SIG-M5 (cell line): ENCODE results near the gene STK10.
A peak's percentile ranks its signal among the peaks of the same experiment; 100 is the strongest.
"Not testable (repeated sequence)": the region's sequence is repeated elsewhere in the genome, so short reads cannot be mapped to it uniquely, and the experiment has no call there.

Experiments
- DNase-seq: peaks from one replicate; lab custom pipeline; 2025; lab: John Stamatoyannopoulos, UW

STK10 gene

DNA sequence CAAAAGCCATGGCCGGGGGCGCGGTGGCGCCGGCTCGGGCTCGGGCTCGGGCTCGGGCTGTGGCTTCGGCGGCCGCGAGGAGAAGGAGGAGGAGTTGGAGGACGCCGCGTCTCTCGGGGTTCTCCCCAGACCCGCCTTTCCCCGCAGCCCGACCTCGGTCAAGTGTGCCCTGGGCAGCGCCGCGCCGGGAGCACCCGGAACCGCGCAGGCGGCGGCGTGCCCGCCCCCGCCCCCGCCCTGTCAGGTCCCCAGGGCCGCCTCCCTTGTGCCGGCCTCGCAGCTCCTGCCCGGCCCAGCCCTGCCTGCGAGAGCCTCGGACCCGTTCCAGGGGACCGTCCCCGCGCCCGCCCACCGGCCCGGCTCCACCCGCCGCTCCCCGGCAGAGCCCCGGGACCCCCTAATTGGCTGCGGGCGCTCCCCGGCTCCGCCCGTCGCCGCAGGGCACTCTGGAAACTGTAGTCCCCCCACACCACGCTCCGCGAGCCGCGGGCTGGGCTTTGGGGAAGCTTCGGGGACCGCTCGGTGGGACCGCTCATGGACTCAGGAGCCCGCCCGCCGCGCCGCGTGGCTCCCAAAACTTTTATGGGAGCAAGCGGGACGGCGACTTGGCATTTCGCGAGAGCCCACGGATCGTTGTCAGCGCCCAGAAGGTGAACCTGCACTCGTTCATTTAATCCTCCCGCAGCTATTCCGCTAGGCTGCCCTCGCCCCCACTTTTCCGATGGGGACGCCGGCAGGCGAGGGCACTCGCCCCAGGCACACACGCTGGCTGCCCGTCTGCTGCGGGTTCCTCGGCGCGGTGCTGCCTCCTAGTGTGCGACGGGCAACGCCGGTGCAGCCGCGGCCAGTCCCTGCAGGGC, at the start of gene STK10:
Gene STK10, minus strand, starts transcription at position 192 of the 860 bp plus-strand sequence. Its CDS starts 182 bp downstream, at position 10.
- peak; percentile 67 for DNase-seq

DNA sequence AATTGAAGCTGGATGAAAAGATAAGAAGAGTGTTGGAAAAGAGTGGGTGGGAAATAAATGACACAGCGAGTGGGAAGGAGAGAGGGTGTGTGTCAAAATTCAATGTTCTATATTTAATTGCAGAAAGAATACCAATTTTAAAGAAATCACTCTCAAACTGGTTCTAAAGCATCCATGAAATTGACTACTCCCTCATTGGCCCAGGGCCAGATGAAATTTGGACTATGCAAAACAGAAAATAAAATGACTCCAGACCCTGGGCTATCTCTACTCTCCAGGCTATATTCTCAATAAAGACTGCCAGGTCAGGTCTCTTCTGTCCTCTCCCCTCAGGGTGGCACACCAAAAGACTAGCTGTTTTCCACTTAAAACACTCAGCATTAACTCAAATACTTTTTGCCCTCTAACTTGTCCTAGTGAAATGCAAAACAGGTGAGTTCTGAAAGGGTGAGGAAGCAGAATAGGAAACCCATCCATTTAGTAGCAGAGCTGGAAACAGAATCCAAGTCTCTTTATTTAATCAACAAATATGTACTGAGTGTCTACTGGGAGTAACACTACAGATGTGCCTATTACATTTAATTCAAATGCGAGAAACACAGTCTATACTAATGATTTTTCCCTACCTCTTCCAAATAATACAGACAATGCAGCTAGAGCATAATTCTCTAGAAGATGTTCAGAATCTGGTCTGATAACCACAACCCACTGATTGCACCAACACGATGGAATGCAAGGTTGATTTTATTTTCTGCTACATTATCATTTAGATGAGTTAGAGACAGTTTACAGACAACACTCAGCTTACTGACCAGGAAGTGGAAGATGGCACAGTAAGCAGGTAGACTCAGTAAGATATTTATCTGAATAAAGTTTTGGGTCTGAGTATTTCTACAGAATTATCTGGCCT, 48.1 kb upstream of the STK10 start:
- no peak for DNase-seq

DNA sequence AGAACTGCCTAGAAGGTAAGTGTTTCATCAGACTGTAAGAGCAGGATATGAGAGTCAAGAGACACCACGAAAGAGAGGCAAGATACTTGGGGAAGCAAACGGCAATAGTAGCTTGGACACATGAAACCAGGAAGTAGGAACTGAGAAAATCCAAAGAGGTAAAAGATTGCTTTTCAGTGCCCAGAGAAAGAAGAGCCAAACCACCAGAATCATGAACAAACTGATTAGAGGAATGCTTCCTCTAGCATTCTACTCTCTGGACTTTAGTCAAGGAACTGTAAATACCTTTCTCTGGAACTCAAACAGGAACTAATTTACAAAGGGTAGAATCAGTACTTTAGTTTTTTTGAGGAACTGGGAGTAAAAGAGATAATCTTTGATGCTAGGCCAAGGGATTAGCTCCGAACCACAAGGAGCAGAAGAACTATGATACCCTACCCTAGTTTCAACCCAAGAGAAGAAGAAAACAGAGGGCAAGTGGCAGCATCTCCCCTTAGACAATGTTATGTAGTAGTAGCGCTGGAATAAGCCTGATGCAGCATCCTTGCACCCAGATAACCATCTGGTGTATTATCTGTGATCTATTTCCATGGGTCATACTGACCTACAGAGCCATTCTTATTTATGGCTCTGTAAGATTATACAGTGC, 47.2 kb upstream of the STK10 start:
- no peak for DNase-seq

DNA sequence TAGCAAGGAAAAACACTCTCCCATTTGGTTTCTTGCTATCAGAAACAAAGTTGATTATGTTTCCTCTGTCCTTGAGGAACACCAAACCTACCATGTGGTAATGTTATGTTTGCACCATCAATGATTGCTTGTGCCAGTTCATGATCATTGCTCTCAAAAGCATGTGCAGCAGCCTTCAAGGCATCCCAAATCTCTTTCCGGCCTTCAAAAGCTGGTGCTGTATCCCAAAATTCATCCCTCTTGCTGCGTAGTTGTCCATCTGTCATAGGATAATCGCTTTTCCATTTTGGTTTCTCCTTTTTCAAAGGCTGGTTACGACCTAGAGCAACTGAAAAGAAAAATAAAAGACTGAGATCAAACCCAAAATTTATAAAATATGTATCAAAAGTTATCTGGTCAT, 46.0 kb upstream of the STK10 start:
- no peak for DNase-seq

DNA sequence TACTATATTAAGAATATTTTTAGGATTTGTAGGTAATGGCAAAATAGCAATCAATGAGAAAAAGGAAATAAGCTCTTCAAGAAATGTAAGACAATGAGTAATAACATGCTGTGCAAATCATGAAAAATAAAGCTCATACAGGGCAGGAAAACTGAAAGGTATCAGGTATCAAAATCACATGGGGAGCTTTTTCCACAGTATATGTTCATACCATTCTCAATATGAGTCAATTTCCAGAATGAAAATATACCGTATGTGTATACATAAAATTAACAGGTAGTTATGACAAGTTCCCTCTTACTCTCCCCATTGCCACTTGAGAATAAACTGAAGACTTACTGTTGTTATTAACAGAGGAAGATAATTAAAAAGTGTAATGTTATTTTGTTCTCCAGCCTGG, 41.9 kb upstream of the STK10 start:
- no peak for DNase-seq

DNA sequence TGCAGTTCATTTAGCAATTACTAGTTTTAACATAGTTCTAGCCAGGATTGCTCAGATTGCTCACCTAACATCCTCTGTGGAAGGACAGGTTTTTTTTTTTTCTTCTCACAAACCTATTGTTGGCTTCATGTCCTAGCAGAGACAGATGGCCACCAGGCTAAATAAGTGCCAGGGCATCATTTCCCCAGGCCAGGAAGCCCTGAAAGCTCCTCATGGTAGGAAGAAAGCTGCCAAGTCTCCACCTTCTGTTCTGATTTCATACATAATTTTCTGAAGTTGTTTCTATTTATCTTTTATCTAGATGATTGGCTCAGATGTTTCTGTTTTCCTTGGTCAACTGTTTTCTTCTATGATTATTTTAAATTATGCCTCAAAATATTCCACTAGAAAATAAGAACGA, 37.0 kb upstream of the STK10 start:
- no peak for DNase-seq

DNA sequence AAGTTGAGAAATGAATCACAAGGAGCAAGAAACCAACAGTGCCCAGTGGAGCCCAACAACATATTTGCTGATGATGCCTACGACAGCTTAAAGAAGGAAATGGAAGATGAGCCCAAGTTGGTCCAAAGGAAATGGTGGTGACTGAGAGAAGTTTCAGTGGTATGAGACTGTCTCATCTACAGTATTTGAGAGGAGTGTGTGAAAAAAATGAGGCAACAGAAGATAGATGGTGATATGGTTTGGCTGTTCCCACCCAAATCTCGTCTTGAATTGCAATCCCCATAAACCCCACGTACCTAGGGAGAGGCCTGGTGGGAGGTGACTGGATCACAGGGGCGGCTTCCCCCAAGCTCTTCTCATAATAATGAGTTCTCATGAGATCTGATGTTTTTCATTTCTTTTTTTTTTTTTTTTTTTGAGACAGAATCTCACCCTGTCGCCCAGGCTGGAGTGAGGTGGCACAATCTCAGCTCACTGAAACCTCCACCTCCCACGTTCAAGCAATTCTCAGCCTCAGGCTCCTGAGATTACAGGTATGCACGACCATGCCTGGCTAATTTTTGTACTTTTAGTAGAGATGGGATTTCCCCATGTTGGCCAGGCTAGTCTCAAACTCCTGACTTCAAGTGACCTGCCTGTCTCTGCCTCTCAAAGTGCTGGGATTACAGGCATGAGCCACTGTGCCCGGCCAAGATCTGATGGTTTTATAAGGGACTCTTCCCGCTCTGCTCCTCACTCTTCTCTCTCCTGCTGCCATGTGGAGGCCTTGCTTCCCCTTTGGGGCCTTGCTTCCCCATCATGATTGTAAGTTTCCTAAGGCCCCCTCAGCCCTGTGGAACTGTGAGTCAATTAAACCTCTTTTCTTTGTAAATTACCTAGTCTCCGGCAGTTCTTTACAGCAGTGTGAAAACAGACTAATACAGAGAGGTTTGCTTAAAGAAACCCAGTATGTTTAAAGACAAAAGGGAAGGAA, 36.2 kb upstream of the STK10 start:
- no peak for DNase-seq

DNA sequence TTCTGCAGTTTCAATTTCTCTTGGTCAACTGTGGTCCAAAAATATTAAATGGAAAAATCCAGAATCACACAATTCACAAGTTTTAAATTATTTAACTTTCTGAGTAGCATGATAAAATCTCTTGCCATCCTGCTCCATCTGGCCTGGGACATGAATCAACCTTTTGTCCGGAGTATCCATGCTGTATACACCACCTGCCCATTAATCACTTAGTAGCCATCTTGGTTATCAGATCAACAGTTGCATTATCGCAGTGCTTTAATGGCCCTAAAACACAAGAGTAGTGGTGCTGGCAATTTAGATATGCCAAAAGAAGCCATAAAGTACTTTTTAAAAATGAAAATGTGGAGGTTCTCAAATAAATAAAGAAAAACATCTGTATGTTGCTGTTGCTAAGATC, 31.3 kb upstream of the STK10 start:
- no peak for DNase-seq

DNA sequence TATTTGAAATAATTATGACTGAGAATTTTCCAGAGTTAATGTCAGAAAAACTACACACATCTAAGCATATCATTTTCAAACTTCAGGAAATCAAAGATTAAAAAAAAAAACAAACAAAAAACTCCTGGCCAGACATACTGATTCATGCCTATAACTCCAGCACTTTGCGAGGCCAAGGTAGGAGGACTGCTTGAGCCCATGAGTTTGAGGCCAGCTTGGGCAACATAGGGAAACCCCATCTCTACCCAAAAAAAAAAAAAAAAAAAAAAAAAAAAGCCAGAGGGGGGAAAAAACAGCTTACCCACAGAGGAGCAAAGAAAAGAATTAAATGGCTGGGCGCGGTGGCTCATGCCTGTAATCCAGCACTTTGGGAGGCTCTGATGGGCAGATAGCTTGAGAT, 28.3 kb upstream of the STK10 start:
- no peak for DNase-seq

DNA sequence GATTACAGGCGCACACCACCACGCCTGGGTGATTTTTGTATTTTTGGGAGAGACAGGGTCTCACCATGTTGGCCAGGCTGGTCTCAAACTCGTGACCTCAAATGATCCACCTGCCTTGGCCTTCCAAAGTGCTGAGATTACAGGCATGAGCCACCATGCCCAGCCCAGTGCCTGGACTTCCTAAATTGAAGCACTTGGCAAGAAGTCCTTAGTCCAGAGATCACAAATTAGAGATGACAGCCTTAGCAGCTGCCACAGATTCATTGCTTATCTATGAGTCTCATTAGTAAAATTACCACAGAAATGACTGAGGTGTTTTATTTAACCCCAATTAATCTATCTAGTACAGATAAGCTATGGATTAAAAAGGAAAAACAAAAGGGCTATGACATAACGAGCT, 25.1 kb upstream of the STK10 start:
- no peak for DNase-seq

DNA sequence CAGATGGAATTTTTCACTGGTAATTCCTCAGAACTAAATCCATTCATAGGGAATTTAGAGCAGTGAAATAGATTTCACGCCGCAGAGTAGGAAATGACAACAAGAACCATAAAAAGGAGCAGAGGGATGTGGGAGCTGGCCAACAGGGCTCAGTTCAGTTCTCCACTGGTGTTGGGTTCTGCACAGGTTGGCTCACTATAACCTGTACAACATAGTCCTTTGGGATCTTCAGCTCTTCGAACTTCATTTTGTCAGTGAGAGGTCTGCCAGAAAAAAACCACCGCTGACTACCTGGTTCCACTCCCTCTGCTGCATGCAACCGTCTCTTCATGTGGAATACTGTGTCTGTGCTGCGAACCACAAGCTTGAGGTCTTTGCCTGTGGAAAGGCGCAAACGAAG, 23.7 kb upstream of the STK10 start:
- no peak for DNase-seq

DNA sequence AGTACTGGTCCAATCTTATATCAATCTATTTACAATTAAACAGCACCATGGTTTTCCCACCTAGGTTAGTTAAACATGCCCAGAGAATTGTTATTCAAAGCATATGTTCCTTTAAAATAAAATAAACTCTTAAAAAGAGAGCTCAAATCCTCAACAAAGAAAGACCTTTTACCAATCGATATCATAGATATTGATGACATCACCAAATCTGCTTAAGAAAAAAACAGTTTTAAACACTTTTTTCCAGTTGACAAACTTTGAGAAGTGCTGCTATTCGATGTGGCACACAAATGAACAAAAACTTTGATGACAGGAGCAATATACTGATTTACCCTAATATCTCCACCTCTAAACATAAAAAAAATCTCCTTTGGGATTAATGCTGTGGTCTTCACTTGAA, 21.7 kb upstream of the STK10 start:
- no peak for DNase-seq

DNA sequence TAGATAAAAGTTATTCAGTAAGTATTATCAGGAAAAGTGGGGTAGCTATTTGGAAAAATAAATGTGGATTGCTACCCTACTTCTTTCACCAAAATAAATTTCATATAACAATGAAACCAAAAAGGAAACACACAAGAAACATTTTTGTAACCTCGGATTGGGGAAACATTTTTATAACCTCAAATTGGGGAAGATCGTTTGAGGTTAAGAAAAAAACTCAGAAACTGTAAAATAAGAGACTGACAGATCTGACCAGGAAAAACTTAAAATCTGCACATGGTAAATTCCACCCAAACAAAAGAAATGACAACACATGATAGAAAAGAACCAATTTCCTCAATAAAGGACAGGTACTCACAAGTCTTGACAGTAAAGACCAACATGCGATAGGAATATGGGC, 19.5 kb upstream of the STK10 start:
- DNase-seq: no peak

DNA sequence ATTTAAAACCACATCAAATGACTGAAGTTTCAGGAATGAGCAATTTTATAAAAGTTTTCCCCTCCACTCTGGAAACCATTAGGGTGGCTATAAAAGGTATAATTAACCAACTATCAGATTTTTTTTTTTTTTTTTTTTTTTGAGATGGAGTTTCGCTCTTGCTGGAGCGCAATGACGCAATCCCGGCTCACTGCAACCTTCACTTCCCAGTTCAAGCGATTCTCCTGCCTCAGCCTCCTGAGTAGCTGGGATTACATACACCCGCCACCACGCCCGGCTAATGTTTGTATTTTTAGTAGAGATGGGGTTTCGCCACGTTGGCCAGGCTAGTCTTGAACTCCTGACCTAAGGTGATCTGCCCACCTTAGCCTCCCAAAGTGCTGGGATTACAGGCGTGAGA, 18.0 kb upstream of the STK10 start:
- not testable (repeated sequence) for DNase-seq

DNA sequence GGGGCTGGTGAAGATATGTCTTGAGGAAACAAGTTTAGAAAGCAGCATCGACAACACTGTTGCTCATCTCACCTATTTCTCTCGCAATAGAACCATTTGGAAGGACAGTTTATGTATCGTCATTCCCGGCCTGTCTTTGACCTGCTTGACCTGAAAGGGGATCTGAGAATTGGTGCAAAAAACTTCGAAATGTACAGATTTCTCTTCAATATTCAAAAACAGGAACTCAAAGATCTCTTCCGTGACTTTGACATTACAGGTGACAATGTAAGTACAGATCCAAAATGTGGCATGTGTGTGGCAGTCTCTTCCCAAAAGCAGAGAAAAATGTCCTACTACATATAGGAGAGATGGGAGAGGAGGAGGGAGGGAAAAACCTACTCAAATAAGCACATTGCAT, 12.5 kb upstream of the STK10 start:
- no peak for DNase-seq

DNA sequence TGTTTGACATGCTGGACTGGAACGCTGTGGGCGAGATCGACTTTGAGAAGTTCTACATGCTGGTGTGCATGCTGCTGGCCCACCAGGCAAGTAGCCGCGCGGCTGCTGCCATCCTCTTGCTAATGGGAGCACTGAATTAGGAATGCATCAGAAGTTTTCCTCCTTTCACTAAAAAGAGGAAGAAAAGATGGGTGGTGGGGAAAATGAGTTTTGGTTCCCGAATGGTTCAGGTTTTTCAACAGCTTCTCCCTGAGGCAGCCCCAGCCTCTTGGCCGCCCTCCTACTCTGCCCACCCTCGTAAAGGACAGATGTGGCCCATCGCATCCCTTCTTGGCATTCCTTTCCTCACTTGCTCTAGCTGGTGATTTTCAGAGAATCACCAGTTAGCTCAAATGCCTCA, 11.4 kb upstream of the STK10 start:
- DNase-seq: no peak

DNA sequence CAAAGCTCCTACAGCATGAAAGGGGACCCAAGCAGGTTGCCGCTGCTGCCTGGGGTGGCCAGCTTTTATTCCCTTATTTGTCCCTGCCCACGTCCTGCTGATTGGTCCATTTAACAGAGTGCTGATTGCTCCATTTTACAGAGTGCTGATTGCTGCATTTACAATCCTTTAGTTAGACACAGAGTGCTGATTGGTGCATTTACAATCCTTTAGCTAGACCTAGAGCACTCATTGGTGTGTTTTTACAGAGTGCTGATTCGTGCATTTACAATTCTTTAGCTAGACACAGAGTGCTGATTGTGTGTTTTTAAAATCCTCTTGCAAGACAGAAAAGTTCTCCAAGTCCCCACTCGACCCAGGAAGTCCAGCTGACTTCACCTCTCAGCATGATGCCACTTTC, 9.8 kb upstream of the STK10 start:
- DNase-seq: not testable (repeated sequence)

DNA sequence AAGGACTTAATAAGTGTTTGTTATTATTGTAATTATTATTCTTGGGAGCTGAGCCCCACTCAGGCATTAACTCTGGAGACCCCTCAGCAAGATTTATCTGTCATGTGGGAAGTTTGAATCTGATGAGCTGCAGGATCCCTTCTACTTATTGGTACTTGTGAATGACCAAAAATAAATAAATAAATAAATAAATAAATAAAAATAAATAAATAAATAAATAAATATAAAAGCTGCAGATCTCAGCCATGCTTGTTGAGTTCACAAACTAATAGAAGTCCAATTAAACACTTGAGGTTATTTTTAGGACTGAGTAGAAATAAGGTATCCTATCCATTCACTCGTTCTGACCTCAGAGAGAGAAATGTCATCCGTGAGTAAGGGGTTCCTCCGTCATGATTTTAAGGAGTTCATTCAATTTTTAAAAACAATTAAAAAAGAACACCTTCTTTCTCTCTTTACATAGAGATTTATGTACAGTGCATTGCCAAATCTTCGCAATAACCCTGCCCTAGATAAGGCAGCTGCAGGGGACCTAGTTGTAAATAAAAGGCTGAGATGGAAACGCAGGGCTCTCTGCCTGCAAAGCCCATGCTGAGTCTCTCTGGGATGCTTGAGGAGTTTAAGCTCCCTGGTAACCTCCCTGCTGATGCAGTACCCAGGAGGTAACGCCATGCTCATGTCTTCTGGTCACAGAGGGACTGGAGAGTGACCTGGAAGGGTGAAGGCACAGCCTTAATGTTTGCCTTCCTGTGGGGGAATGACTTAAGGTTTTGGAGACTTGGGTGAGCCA, 7.2 kb upstream of the STK10 start:
- DNase-seq: no peak

DNA sequence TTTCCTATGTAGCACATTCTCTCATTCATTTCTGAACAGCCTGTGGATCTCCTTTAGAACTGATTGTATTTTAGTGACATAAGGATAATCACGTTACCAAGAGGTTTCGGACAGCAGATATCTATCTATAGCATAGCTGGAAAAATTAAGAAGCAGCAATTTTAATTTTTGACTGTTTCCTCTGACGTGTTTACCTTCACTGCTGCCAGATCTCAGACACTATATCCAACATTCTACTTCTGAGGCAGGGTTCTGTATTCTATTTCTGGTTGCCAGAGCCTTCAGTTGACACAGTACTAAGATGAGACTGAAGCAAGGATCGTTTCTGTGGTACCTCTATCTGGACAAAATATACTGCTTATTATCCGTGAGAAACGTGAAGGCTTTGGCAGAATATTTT, 5.8 kb upstream of the STK10 start, which contains the start of gene EFCAB9:
Gene EFCAB9, plus strand, starts transcription at position 301 of the 400 bp plus-strand sequence. Its CDS starts 1 bp downstream, at position 302.
- no peak for DNase-seq

DNA sequence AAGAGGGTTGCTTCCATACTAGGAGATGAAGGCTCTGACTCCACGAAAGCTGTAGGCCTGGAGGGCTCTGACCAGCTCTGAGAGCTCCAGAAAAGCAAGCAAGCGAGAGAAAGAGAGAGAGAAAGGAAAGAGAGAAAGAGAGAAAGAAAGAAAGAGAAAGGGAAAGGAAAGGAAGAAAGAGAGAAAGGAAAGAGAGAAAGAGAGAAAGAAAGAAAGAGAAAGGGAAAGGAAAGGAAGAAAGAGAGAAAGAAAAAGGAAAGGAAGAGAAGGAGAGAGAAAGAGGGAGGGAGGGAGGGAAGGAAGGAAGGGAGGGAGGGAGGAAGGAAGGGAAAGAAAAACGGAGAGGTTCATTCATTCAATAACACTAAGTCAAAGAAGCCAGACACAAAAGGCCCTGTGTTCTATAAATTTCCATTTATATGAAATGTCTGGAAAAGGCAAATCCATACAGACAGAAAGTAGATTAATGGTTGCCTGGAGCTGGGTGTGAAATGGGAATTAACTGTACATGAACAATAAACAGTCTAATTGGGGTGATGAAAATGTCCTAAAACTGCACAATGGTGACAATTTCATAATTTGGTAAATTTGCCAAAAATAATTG, 1.8 kb upstream of the STK10 start:
- DNase-seq: no peak
